GM21390 (cell line): ENCODE results near the gene ATF1.
"Not testable (repeated sequence)": the region's sequence is repeated elsewhere in the genome, so short reads cannot be mapped to it uniquely, and the experiment has no call there.

Experiments
- ATAC-seq: cut with Tn5 transposase; IDR thresholded peaks from one replicate; pipeline ENCODE4 v1.9.1; 2021; ENCODE audit not compliant: unreplicated experiment

ATF1 gene

GRCh38 chr12:50855218-50855617 is 91.3 kb downstream of the ATF1 start:
- ATAC-seq = not testable (repeated sequence)

- not testable (repeated sequence) for ATAC-seq
These were observed 91.8 kb downstream of the ATF1 start for GRCh38 chr12:50855679-50856078.

DNA sequence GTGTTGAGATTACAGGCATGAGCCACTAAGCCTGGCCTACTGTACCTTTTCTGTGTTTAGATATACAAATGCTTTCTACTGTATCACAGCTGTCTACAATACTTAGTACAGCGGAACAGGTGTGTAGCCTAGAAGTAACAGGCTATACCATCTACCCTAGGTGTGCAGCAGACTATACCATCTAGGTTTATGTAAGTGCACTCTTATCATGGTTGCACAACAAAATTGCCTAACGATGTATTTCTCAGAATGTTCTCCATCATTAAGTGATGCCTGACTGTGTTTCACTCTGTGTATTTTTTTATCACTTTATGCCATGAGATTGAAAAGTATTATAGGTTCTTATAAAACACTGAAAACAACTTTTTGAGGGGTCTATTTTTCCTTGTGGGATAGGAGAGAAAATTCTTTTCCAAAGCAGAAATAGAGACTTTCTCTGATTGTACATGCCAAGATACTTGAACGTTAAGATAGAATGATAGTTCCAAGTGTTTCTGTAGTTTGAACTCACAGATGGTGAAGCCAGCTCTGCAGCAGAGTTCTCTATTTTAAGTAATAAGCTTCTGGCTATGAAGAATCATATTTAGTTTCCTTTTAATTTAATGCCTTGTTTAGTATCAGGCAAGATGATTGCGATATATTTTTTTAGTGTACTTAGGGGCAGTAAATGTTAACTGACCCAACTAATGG is 95.9 kb downstream of the ATF1 start:
- no peak for ATAC-seq

- ATAC-seq = no peak
These were observed 98.4 kb downstream of the ATF1 start for GRCh38 chr12:50862316-50862715.

DNA sequence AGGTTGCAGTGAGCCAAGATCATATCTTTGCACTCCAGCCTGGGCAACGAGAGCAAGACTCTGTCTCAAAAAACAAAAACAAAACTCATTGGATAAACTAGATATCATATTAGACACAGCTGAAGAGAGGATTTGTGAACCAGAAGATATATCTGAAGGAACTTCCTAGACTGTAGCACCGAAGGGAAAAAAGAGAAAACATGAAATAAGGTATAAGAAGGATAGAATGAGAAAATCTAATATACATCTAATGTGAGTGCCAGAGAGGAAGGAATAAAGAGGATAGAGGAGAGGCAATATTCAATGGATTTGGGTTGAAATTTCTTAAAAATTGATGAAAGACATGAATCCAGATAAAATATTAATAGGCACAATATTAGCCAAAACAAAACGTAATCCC is 101.4 kb downstream of the ATF1 start:
- ATAC-seq = no peak

DNA sequence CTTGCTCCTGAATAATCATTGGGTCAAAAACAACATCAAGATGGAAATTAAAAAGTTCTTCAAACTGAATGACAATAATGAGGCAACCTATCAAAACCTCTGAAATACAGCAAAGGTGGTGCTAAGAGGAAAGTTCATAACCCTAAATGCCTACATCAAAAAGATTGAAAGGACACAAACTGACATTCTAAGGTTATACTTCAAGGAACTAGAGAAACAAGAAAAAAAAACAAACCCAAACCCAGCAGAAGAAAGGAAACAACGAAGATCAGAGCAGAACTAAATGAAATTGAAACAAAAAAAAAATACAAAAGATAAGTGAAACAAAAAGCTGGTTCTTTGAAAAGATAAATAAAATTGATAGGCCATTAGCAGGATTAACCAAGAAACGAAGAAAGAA is 105.0 kb downstream of the ATF1 start:
- ATAC-seq = not testable (repeated sequence)
